Endothelial cell of umbilical vein (primary cell): ENCODE results near the gene SMIM34. TPM values are rescaled to one million over a fixed set of nuclear protein-coding genes. Genes with fewer than 3 reads are reported as not detected.
"Not testable (repeated sequence)": the region's sequence is repeated elsewhere in the genome, so short reads cannot be mapped to it uniquely, and the experiment has no call there.

Source experiments
- Bru-seq: library from RNA; stranded (reverse); fragments of 400-500 nt; gene quantifications from one replicate; lab custom pipeline; 2021; lab: Mats Ljungman, UMichigan
- BruChase-seq, 2 experiments: library from RNA; stranded (reverse); fragments of 400-500 nt; gene quantifications; one replicate each; lab custom pipeline; 2021; lab: Mats Ljungman, UMichigan
- BruUV-seq: library from RNA; stranded (reverse); fragments of 400-500 nt; replicated peaks from 2 replicates; lab custom pipeline; 2021; lab: Mats Ljungman, UMichigan
- CTCF ChIA-PET: fragments of 300-600, 350-600 bp; sonication (Branson Sonifier 250); formaldehyde crosslinking; loops from one replicate; lab custom pipeline; 2021; ENCODE audit warnings: antibody characterized with exemption, inconsistent platforms; lab: Charles Lee
- POLR2A ChIA-PET: fragments of 300-600, 350-600 bp; sonication (Branson Sonifier 250); formaldehyde crosslinking; loops from one replicate; lab custom pipeline; 2021; ENCODE audit warnings: antibody characterized with exemption, inconsistent platforms; lab: Charles Lee
- DNase-seq: peaks from one replicate; pipeline ENCODE4 v3.0.0-alpha.2; 2011; ENCODE audit warnings: low read depth, low spot score
- FAIRE-seq: peaks from 2 replicates; lab custom pipeline; 2011; peaks lifted over from hg19 to GRCh38; lab: Jason Lieb, UNC
- H2AFZ ChIP-seq: 2 replicates; pipeline ENCODE4 v1.6.0; 2012; ENCODE audit warnings: low read depth, low read length, control low read depth, inconsistent platforms
- H3K27ac ChIP-seq: 2 replicates; pipeline ENCODE4 v1.5.1; 2011; ENCODE audit warnings: low read depth, mild to moderate bottlenecking, control low read depth, low read length, moderate library complexity; ENCODE audit not compliant: insufficient read depth
- H3K27me3 ChIP-seq, 2 experiments: 2 replicates each; pipeline versions ENCODE4 v1.6.0 to v1.6.1; 2011; ENCODE audit warnings: low read length in 2 of 2, mixed read lengths in 1 of 2; ENCODE audit not compliant: control insufficient read depth in 2 of 2, insufficient read depth in 2 of 2
- H3K36me3 ChIP-seq, 2 experiments: 2 replicates in 1 of 2; 3 replicates in 1 of 2; pipeline ENCODE4 v1.5.1; 2011; ENCODE audit warnings: low read length in 2 of 2, mild to moderate bottlenecking in 1 of 2, moderate library complexity in 1 of 2; ENCODE audit not compliant: control insufficient read depth in 2 of 2, insufficient read depth in 2 of 2; ENCODE audit errors: extremely low read depth in 1 of 2
- H3K4me1 ChIP-seq: 3 replicates; pipeline ENCODE4 v1.5.1; 2011; ENCODE audit warnings: mild to moderate bottlenecking, low read length; ENCODE audit not compliant: control insufficient read depth, insufficient read depth; ENCODE audit errors: extremely low read depth
- H3K4me2 ChIP-seq: 2 replicates; pipeline ENCODE4 v1.6.1; 2011; ENCODE audit warnings: low read length, control low read depth, mixed read lengths; ENCODE audit not compliant: insufficient read depth
- H3K4me3 ChIP-seq, 3 experiments: fragments of 200-600 bp in 1 of 3; sonication (generic), shearing (Covaris generic) in 1 of 3; replicated peaks in 1 of 3; 2 replicates each; pipeline ENCODE4 v1.5.1; 2011 to 2016; ENCODE audit warnings: control low read depth in 3 of 3, low read length in 3 of 3, mild to moderate bottlenecking in 2 of 3, inconsistent platforms in 1 of 3, low read depth in 1 of 3, moderate library complexity in 1 of 3; ENCODE audit not compliant: insufficient read depth in 1 of 3
- H3K79me2 ChIP-seq: 2 replicates; pipeline ENCODE4 v1.6.0; 2012; ENCODE audit warnings: low read length, inconsistent platforms; ENCODE audit not compliant: control insufficient read depth, insufficient read depth
- H3K9ac ChIP-seq: replicated peaks from 2 replicates; pipeline ENCODE3; 2011; ENCODE audit warnings: low read length, control low read depth; ENCODE audit not compliant: insufficient read depth; ENCODE audit errors: extremely low read depth
- H3K9me1 ChIP-seq: replicated peaks from 3 replicates; pipeline ENCODE4 v1.6.0; 2011; ENCODE audit warnings: mild to moderate bottlenecking, low read length; ENCODE audit not compliant: control insufficient read depth, insufficient read depth; ENCODE audit errors: extremely low read depth
- H3K9me3 ChIP-seq: replicated peaks from 2 replicates; pipeline ENCODE4 v1.5.1; 2012; ENCODE audit warnings: low read length, inconsistent platforms; ENCODE audit not compliant: control insufficient read depth, insufficient read depth
- H4K20me1 ChIP-seq: replicated peaks from 2 replicates; pipeline ENCODE3; 2011; ENCODE audit warnings: mild to moderate bottlenecking, low read length; ENCODE audit not compliant: control insufficient read depth, insufficient read depth; ENCODE audit errors: extremely low read depth
- dilution Hi-C: fragments of 300-500 bp; cut with MboI; formaldehyde crosslinking; loops from one replicate; pipeline ENCODE4 v1.15.0; 2019; ENCODE audit warnings: low sequenced_read_pairs; ENCODE audit not compliant: extremely low pct_ligation_motif_present
- intact Hi-C: fragments of 100-400 bp; cut with micrococcal nuclease; formaldehyde crosslinking; loops from one replicate; pipeline ENCODE4 v1.10.0; 2022
- long read RNA-seq: library from polyadenylated mRNA; stranded (forward); transcript quantifications from one replicate; pipeline ENCODE4 v2.0.0, GENCODE V29; 2021
- polyA minus RNA-seq, 3 experiments: library from RNA; depleted of rRNA, polyadenylated mRNA; stranded (reverse); fragments of >200 nt; gene quantifications; 1 replicate in 1 of 3; 2 replicates in 2 of 3; pipeline ENCODE4 v1.2.3, GENCODE V29; 2011
- polyA plus RNA-seq, 4 experiments: library from polyadenylated mRNA; depleted of rRNA in 3 of 4; stranded (reverse) in 3 of 4; unstranded in 1 of 4; fragments of >200 nt; gene quantifications; 2 replicates each; pipeline versions ENCODE4 v1.2.1 to v1.2.3, GENCODE V29; 2011 to 2012; ENCODE audit warnings: missing spikeins in 1 of 4
- total RNA-seq: library from RNA; stranded (reverse); gene quantifications from 2 replicates; pipeline ENCODE4 v1.2.3, GENCODE V29; 2021

Gene SMIM34, protein sequence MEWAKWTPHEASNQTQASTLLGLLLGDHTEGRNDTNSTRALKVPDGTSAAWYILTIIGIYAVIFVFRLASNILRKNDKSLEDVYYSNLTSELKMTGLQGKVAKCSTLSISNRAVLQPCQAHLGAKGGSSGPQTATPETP
- not detected in 2 replicates for total RNA-seq
- polyA plus RNA-seq, result not detected in 2 replicates
- polyA plus RNA-seq (2011; cell fraction: cytosol; rRNA removed), result not detected in 2 replicates
- polyA plus RNA-seq (2011; cell fraction: nucleus; rRNA removed), result not detected in 2 replicates
- not detected in 2 replicates for polyA plus RNA-seq (2012)
- not detected in 2 replicates for polyA minus RNA-seq
- not detected for polyA minus RNA-seq (2011; cell fraction: cytosol; rRNA and poly(A)+ RNA removed)
- not detected in 2 replicates for polyA minus RNA-seq (2011; cell fraction: nucleus; rRNA and poly(A)+ RNA removed)
- Bru-seq, nascent RNA, result not detected
- not detected for BruChase-seq, experiment 1, labeled RNA remaining after a 6-hour chase
- BruChase-seq, experiment 2, labeled RNA remaining after a 2-hour chase, result not detected
- long read RNA-seq, result 0 reads

- H3K4me3 ChIP-seq, CTCF ChIA-PET, DNase-seq, H3K27me3 ChIP-seq, dilution Hi-C loops, H3K9ac ChIP-seq, H3K36me3 ChIP-seq, POLR2A ChIA-PET, H3K4me1 ChIP-seq, H3K27ac ChIP-seq, H4K20me1 ChIP-seq, H3K79me2 ChIP-seq, FAIRE-seq, H3K4me2 ChIP-seq, H2AFZ ChIP-seq, H3K9me3 ChIP-seq, intact Hi-C loops, H3K9me1 ChIP-seq, BruUV-seq: not testable (repeated sequence)
These were observed at the start of gene SMIM34 for GRCh38 chr21:34423805-34424204. Gene SMIM34, minus strand, starts transcription at chr21:34423951. Its CDS starts 112 bp downstream, at chr21:34423839.

- H3K9ac ChIP-seq, H3K9me1 ChIP-seq, DNase-seq, dilution Hi-C loops, CTCF ChIA-PET, H3K4me1 ChIP-seq, H3K9me3 ChIP-seq, POLR2A ChIA-PET, BruUV-seq, H3K36me3 ChIP-seq, FAIRE-seq, H3K79me2 ChIP-seq, H4K20me1 ChIP-seq, H3K27me3 ChIP-seq, intact Hi-C loops, H2AFZ ChIP-seq, H3K4me2 ChIP-seq, H3K27ac ChIP-seq, H3K4me3 ChIP-seq: not testable (repeated sequence)
These were observed 43.6 kb upstream of the SMIM34 start for GRCh38 chr21:34467333-34467732.

GRCh38 chr21:34459426-34459825, 35.7 kb upstream of the SMIM34 start:
- FAIRE-seq, H4K20me1 ChIP-seq, H3K9me3 ChIP-seq, DNase-seq, H3K4me2 ChIP-seq, dilution Hi-C loops, H3K36me3 ChIP-seq, H2AFZ ChIP-seq, BruUV-seq, H3K9ac ChIP-seq, CTCF ChIA-PET, intact Hi-C loops, H3K27me3 ChIP-seq, H3K9me1 ChIP-seq, H3K4me3 ChIP-seq, H3K79me2 ChIP-seq, POLR2A ChIA-PET, H3K27ac ChIP-seq, H3K4me1 ChIP-seq: not testable (repeated sequence)

DNA sequence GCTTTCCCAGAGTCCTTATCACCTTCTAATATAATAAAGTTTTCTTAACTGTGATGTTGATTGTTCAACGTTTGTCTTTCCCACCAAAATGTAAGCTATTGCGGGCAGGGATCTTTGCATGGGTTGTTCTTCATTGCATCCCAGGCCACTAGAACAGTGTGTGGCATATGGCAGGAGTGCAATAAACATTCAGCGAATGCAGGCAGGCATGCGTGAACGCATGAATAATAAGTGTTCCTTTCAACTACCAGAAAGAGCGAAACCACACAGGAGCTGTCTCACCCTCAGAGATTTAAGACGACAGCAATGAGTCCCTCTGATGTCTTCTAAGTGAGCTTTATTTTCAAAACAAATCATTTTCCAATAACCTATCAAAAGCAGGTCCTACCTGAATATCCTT, 34.5 kb upstream of the SMIM34 start:
- H3K27me3 ChIP-seq, H3K9me3 ChIP-seq, H3K9ac ChIP-seq, FAIRE-seq, BruUV-seq, dilution Hi-C loops, intact Hi-C loops, H3K79me2 ChIP-seq, H3K36me3 ChIP-seq, H3K4me3 ChIP-seq, CTCF ChIA-PET, H3K4me1 ChIP-seq, DNase-seq, H3K27ac ChIP-seq, POLR2A ChIA-PET, H4K20me1 ChIP-seq, H2AFZ ChIP-seq, H3K4me2 ChIP-seq, H3K9me1 ChIP-seq: not testable (repeated sequence)
